ENCODE measurements around the gene STAB1. TPM values are rescaled to one million over a fixed set of nuclear protein-coding genes. Genes with fewer than 3 reads are reported as not detected.

Gene STAB1
- 10 to 100 TPM in 5 of 6 donors, 1 to 10 TPM in 1; 8.2 to 57.7 (median 36.3) TPM for total RNA-seq
- polyA plus RNA-seq: 100 to 1,000 TPM; 122 to 140 TPM

GRCh38 chr3:52494886-52495495 is at the start of gene STAB1:
Gene STAB1 (plus strand): TSS chr3:52495338. CDS start chr3:52495414, 76 bp downstream.
- FAIRE-seq (no peak), DNase-seq (no peak)
- intact Hi-C loops (cut with DNase I): no loop called here

GRCh38 chr3:52446042-52446441 is 49.1 kb upstream of the STAB1 start:
- DNase-seq (no peak), ATAC-seq (no peak), FAIRE-seq (no peak)
- Histone ChIP-seq H3K4me1 (peaks cover 0 to 14% (median 12%) of the 10 kb centered on the region in 3 donors), H3K27ac (no peak overlapping the region), H3K4me3 (no peak overlapping the region), H3K9me3 (no peaks in the 10 kb centered on the region), H3K27me3 (no peaks in the 10 kb centered on the region), H3K36me3 (no peaks in the 10 kb centered on the region)
- no peak for TF ChIP-seq CTCF (IDR thresholded peaks at IDR 0.05)
- intact Hi-C loops (cut with DNase I): no loop called here
- WGBS, 2 donors: 91 to 97% methylated on average over 4 of the region's 4 CpGs

More at GRCh38 chr3:52494886-52495495, at the start of gene STAB1:
- WGBS, 2 donors: 76% methylated on average over 25 of the region's 25 CpGs
- no peaks in the 10 kb centered on the region for H3K4me1 ChIP-seq
- H3K4me3 ChIP-seq: peak within 1 kb of the TSS in 1 of 4 donors; percentile 32
- no peaks in the 10 kb centered on the region for H3K27me3 ChIP-seq
- peak in 3 of 4 donors; percentile 12 to 20 (median 17) for ATAC-seq
- H3K36me3 ChIP-seq: peaks cover 3 to 22% (median 4%) of the 10 kb centered on the region in 3 donors
- TF ChIP-seq CTCF (IDR thresholded peaks at IDR 0.05): no peak
- no peaks in the 10 kb centered on the region for H3K9me3 ChIP-seq
- H3K27ac ChIP-seq: peak within 1 kb of the TSS in 2 of 4 donors; percentile 3 to 28

- FAIRE-seq: no peak
- intact Hi-C loops (cut with DNase I): no loop called here
- Histone ChIP-seq H3K36me3 (no peaks in the 10 kb centered on the region), H3K27ac (no peak overlapping the region), H3K9me3 (no peaks in the 10 kb centered on the region), H3K27me3 (no peaks in the 10 kb centered on the region), H3K4me1 (peaks cover 0 to 14% (median 12%) of the 10 kb centered on the region in 3 donors), H3K4me3 (no peak overlapping the region)
- ATAC-seq: peak in 3 of 4 donors; percentile 38 to 52 (median 48)
- TF ChIP-seq CTCF (IDR thresholded peaks at IDR 0.05): peak; percentile 93 to 99 (median 97)
- DNase-seq: peak in 3 of 6 donors; percentile 57 to 75 (median 61)
- WGBS, 2 donors: 39 to 40% methylated on average over 13 of the region's 13 CpGs
Observed at GRCh38 chr3:52446631-52447511, 48.3 kb upstream of the STAB1 start.

- WGBS, 2 donors: 62 to 71% methylated on average over 12 of the region's 12 CpGs
- no peak for TF ChIP-seq CTCF (IDR thresholded peaks at IDR 0.05)
- intact Hi-C loops (cut with DNase I): no loop called here
- no peak for DNase-seq
- no peaks in the 10 kb centered on the region for H3K36me3 ChIP-seq
- ATAC-seq: no peak
- no peaks in the 10 kb centered on the region for H3K27me3 ChIP-seq
- no peaks in the 10 kb centered on the region for H3K9me3 ChIP-seq
- no peak overlapping the region for H3K4me3 ChIP-seq
- no peak for FAIRE-seq
- H3K4me1 ChIP-seq: peaks cover 0 to 14% (median 12%) of the 10 kb centered on the region in 3 donors
- H3K27ac ChIP-seq: no peak overlapping the region
Observed at GRCh38 chr3:52447512-52448355, 47.4 kb upstream of the STAB1 start.
